Liver (tissue), 9 donors: Measurements from ENCODE around the gene SLC24A4. TPM values are rescaled to one million over a fixed set of nuclear protein-coding genes. Genes with fewer than 3 reads are reported as not detected.

Experiments used
- DNase-seq: peaks from one replicate; pipeline ENCODE4 v3.0.0-alpha.2; 2017; ENCODE audit warnings: low spot score
- H3K27ac ChIP-seq, 2 donors: one replicate each; pipeline ENCODE4 v1.7.0; 2013; ENCODE audit warnings: inconsistent platforms in 2 of 2, low read length in 2 of 2, control low read depth in 1 of 2, low read depth in 1 of 2, mild to moderate bottlenecking in 1 of 2
- H3K27me3 ChIP-seq, 4 donors: one replicate each; pipeline versions ENCODE4 v1.6.1 to v1.7.0; 2013; ENCODE audit warnings: low read length in 3 of 4, inconsistent platforms in 1 of 4, mild to moderate bottlenecking in 1 of 4, moderate library complexity in 1 of 4; ENCODE audit not compliant: control insufficient read depth in 4 of 4, insufficient read depth in 4 of 4
- H3K36me3 ChIP-seq, 4 donors: one replicate each; pipeline versions ENCODE4 v1.6.1 to v1.7.0; 2013; ENCODE audit warnings: low read length in 3 of 4, mild to moderate bottlenecking in 3 of 4, low read depth in 1 of 4, moderate library complexity in 1 of 4; ENCODE audit not compliant: control insufficient read depth in 4 of 4, insufficient read depth in 3 of 4
- H3K4me1 ChIP-seq, 4 donors: one replicate each; pipeline versions ENCODE4 v1.6.1 to v1.7.0; 2013; ENCODE audit warnings: low read length in 3 of 4, mild to moderate bottlenecking in 3 of 4, moderate library complexity in 1 of 4; ENCODE audit not compliant: control insufficient read depth in 4 of 4, insufficient read depth in 4 of 4
- H3K4me3 ChIP-seq, 3 donors: one replicate each; pipeline versions ENCODE4 v1.6.1 to v1.7.0; 2013; ENCODE audit warnings: low read length in 3 of 3, control low read depth in 1 of 3, low read depth in 1 of 3, mild to moderate bottlenecking in 1 of 3
- H3K9ac ChIP-seq, 2 donors: one replicate each; pipeline ENCODE4 v1.7.0; 2013; ENCODE audit warnings: low read length in 2 of 2, mild to moderate bottlenecking in 2 of 2, moderate library complexity in 2 of 2, control low read depth in 1 of 2, low read depth in 1 of 2
- H3K9me3 ChIP-seq, 4 donors: one replicate each; pipeline versions ENCODE4 v1.6.1 to v1.7.0; 2013; ENCODE audit warnings: low read length in 3 of 4; ENCODE audit not compliant: control insufficient read depth in 4 of 4
- ATF3 ChIP-seq: IDR thresholded peaks from 2 replicates; pipeline ENCODE4 v1.6.1; 2016; ENCODE audit warnings: antibody characterized with exemption
- CTCF ChIP-seq: fragments of 150-350 bp; IDR thresholded peaks from 2 replicates; pipeline ENCODE4 v1.5.1; 2017; ENCODE audit warnings: improper control_type of control experiment, low read depth, low read length; ENCODE audit not compliant: missing input control
- EGR1 ChIP-seq, 2 donors: IDR thresholded peaks; 2 replicates each; pipeline ENCODE4 v1.6.1; 2016 to 2018; ENCODE audit warnings: antibody characterized with exemption in 2 of 2, low read depth in 2 of 2
- FOXA1 ChIP-seq: IDR thresholded peaks from 2 replicates; pipeline ENCODE4 v1.6.1; 2016; ENCODE audit warnings: antibody characterized with exemption
- FOXA2 ChIP-seq: IDR thresholded peaks from 2 replicates; pipeline ENCODE4 v1.6.1; 2016; ENCODE audit warnings: antibody characterized with exemption
- GABPA ChIP-seq, 2 donors: IDR thresholded peaks in 1 of 2; conservative IDR thresholded peaks in 1 of 2; 2 replicates each; pipeline ENCODE4 v1.6.1; 2016; ENCODE audit warnings: antibody characterized with exemption in 2 of 2, mild to moderate bottlenecking in 1 of 2, moderate library complexity in 1 of 2
- HNF4A ChIP-seq, 2 donors: conservative IDR thresholded peaks; 2 replicates each; pipeline ENCODE4 v1.6.1; 2016; ENCODE audit warnings: antibody characterized with exemption in 2 of 2, mild to moderate bottlenecking in 2 of 2
- HNF4G ChIP-seq: IDR thresholded peaks from 2 replicates; pipeline ENCODE4 v1.6.1; 2016; ENCODE audit warnings: antibody characterized with exemption
- JUND ChIP-seq, 2 donors: IDR thresholded peaks; 2 replicates each; pipeline ENCODE4 v1.6.1; 2016; ENCODE audit warnings: antibody characterized with exemption in 2 of 2
- NR2F2 ChIP-seq: IDR thresholded peaks from 2 replicates; pipeline ENCODE4 v1.6.1; 2016; ENCODE audit warnings: antibody characterized with exemption
- RAD21 ChIP-seq, 2 donors: IDR thresholded peaks; 2 replicates each; pipeline ENCODE4 v1.6.1; 2016; ENCODE audit warnings: antibody characterized with exemption in 2 of 2, mild to moderate bottlenecking in 2 of 2
- REST ChIP-seq: IDR thresholded peaks from 2 replicates; pipeline ENCODE4 v1.6.1; 2016; ENCODE audit warnings: antibody characterized with exemption, mild to moderate bottlenecking
- RXRA ChIP-seq, 2 donors: IDR thresholded peaks; 2 replicates each; pipeline ENCODE4 v1.6.1; 2017 to 2018; ENCODE audit warnings: antibody characterized with exemption in 2 of 2, mild to moderate bottlenecking in 1 of 2
- SP1 ChIP-seq: IDR thresholded peaks from 2 replicates; pipeline ENCODE4 v1.6.1; 2018; ENCODE audit warnings: antibody characterized with exemption, mild to moderate bottlenecking
- TAF1 ChIP-seq: conservative IDR thresholded peaks from 2 replicates; pipeline ENCODE4 v1.6.1; 2016; ENCODE audit warnings: antibody characterized with exemption, mild to moderate bottlenecking
- YY1 ChIP-seq: IDR thresholded peaks from 2 replicates; pipeline ENCODE4 v1.6.1; 2016; ENCODE audit warnings: antibody characterized with exemption, mild to moderate bottlenecking
- WGBS: extraction: QIAGEN DNeasy Blood & Tissue Kit; methylation state at CpG from one replicate; pipeline ENCODE4 v1.1.7; 2013; 5-methylcytosine and 5-hydroxymethylcytosine counted together
- polyA plus RNA-seq, 2 donors: library from polyadenylated mRNA; stranded (reverse) in 1 of 2; unstranded in 1 of 2; fragments of 200-250 nt in 1 of 2; fragments of >200 nt in 1 of 2; fragmentation: Nextera tagmentation in 1 of 2; extraction: Ambion mirVana in 1 of 2; gene quantifications; one replicate each; pipeline versions ENCODE4 v1.2.1 to v1.2.3, GENCODE V29; 2013 to 2015
- total RNA-seq, 2 donors: library from RNA; depleted of rRNA; stranded (reverse); fragments of >200 nt; gene quantifications; one replicate each; pipeline ENCODE4 v1.2.3, GENCODE V29; 2014
- TF ChIP-seq, protein P1 (sequence below): IDR thresholded peaks from 2 replicates; pipeline ENCODE4 v1.6.1; 2016; ENCODE audit warnings: antibody characterized with exemption
- TF ChIP-seq, protein P2 (sequence below): IDR thresholded peaks from 2 replicates; pipeline ENCODE4 v1.6.1; 2016; ENCODE audit warnings: antibody characterized with exemption
- donor health status: healthy.
- donor health status: healthy.
- donor health status: healthy.
- donor health status: healthy.
- donor health status: healthy.

SLC24A4 gene
- total and polyA plus RNA-seq, 4 donors, result 0.06 to 0.23 (median 0.12) TPM

DNA sequence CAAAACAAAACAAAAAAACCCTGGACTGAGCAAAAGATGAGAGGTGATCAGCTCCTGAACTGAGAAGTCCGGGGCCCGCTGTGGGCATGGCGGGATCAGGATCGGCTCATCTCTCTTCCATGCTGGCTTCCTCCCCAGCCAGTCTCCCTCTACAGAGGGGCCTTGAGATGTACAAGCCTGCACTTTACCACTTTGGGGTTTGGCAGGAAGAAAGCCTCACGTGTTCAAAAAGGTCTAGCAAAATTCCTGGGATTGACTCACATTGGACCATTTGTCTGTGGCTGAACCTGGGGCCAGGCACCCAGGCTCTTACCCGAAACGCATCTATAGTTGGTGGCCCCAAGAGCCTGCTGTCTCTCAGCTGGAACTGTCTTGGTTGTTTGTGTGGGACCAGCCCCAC is 89.0 kb downstream of the SLC24A4 start:
- Histone ChIP-seq H3K36me3 (no peaks in the 10 kb centered on the region), H3K9ac (no peak overlapping the region), H3K27me3 (no peaks in the 10 kb centered on the region), H3K4me1 (no peaks in the 10 kb centered on the region), H3K4me3 (no peak overlapping the region), H3K9me3 (no peaks in the 10 kb centered on the region), H3K27ac (no peak overlapping the region)
- no peak for DNase-seq
- TF ChIP-seq, protein P1, sequence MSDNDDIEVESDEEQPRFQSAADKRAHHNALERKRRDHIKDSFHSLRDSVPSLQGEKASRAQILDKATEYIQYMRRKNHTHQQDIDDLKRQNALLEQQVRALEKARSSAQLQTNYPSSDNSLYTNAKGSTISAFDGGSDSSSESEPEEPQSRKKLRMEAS, result no peak
- TF ChIP-seq ATF3, result no peak
- WGBS, result 79% methylated on average over 7 of the region's 7 CpGs

- H3K36me3 ChIP-seq, result no peaks in the 10 kb centered on the region
- no peaks in the 10 kb centered on the region for H3K4me1 ChIP-seq
- H3K4me3 ChIP-seq, result no peak overlapping the region
- no peak overlapping the region for H3K27ac ChIP-seq
- H3K9me3 ChIP-seq, result no peaks in the 10 kb centered on the region
- TF ChIP-seq FOXA2 (no peak), NR2F2 (no peak), SP1 (no peak), RAD21 (IDR thresholded peaks at IDR 0.05) (no peak)
- H3K9ac ChIP-seq, result no peak overlapping the region
- H3K27me3 ChIP-seq, result no peaks in the 10 kb centered on the region
- WGBS, result 69% methylated on average over 10 of the region's 10 CpGs
- DNase-seq, result no peak
These were observed 89.9 kb downstream of the SLC24A4 start for GRCh38 chr14:92412912-92413311.

DNA sequence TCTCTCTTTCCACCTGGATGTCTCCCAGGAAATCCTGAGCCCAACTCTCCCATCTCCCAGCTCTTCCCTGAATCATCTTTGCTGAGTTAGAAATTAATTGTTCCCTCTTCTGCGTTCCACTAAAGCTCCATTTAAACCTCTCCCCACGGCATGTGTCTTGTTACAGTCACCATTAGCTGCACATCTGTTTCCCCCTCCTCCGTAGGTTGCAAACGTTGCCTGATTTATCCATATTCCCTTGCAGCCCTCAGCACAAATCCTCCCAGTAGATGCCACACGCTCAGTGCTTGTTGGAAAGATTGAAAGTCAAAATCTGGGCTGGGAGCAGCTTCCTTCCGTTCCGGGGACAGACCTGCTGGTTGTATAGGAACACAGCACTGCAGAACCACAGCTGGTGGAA is 90.4 kb downstream of the SLC24A4 start:
- WGBS, result 57% methylated on average over 7 of the region's 7 CpGs
- no peaks in the 10 kb centered on the region for H3K4me1 ChIP-seq
- no peak for DNase-seq
- H3K9me3 ChIP-seq, result no peaks in the 10 kb centered on the region
- H3K9ac ChIP-seq, result no peak overlapping the region
- no peaks in the 10 kb centered on the region for H3K36me3 ChIP-seq
- no peak overlapping the region for H3K4me3 ChIP-seq
- no peaks in the 10 kb centered on the region for H3K27me3 ChIP-seq
- no peak overlapping the region for H3K27ac ChIP-seq
- no peak for TF ChIP-seq REST
- TF ChIP-seq HNF4G, result no peak
- TF ChIP-seq, protein P1, result no peak
- no peak for TF ChIP-seq HNF4A (conservative IDR thresholded peaks at IDR 0.05)
- no peak for TF ChIP-seq ATF3
- no peak for TF ChIP-seq NR2F2
- no peak for TF ChIP-seq FOXA1
- TF ChIP-seq JUND (IDR thresholded peaks at IDR 0.05), result no peak
- TF ChIP-seq FOXA2, result no peak
- TF ChIP-seq SP1, result no peak
- no peak for TF ChIP-seq YY1
- no peak for TF ChIP-seq RAD21 (IDR thresholded peaks at IDR 0.05)
- no peak for TF ChIP-seq RXRA (IDR thresholded peaks at IDR 0.05)
- no peak for TF ChIP-seq EGR1 (IDR thresholded peaks at IDR 0.05; ENCODE audit: low read depth in 2 of 2)
- TF ChIP-seq, protein P2, sequence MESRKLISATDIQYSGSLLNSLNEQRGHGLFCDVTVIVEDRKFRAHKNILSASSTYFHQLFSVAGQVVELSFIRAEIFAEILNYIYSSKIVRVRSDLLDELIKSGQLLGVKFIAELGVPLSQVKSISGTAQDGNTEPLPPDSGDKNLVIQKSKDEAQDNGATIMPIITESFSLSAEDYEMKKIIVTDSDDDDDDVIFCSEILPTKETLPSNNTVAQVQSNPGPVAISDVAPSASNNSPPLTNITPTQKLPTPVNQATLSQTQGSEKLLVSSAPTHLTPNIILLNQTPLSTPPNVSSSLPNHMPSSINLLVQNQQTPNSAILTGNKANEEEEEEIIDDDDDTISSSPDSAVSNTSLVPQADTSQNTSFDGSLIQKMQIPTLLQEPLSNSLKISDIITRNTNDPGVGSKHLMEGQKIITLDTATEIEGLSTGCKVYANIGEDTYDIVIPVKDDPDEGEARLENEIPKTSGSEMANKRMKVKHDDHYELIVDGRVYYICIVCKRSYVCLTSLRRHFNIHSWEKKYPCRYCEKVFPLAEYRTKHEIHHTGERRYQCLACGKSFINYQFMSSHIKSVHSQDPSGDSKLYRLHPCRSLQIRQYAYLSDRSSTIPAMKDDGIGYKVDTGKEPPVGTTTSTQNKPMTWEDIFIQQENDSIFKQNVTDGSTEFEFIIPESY, result no peak
- TF ChIP-seq GABPA (IDR thresholded peaks at IDR 0.05 in 1 of 2, conservative IDR thresholded peaks at IDR 0.05 in 1 of 2), result no peak
- no peak for TF ChIP-seq CTCF
- TF ChIP-seq TAF1, result no peak
